GM12891 (cell line): ENCODE results near the gene NOTCH2.

Experiments used
- PAX5 ChIP-seq: IDR thresholded peaks from 2 replicates; pipeline ENCODE4 v1.6.1; 2011; ENCODE audit warnings: low read length, moderate library complexity, mild to moderate bottlenecking; ENCODE audit not compliant: insufficient read depth, severe bottlenecking
- POLR2A ChIP-seq: IDR thresholded peaks from 2 replicates; pipeline ENCODE4 v1.6.1; 2011; ENCODE audit warnings: low read depth, low read length, control low read depth
- POLR2AphosphoS5 ChIP-seq: IDR thresholded peaks from 2 replicates; pipeline ENCODE4 v1.6.1; 2011; ENCODE audit warnings: low read depth, low read length, control low read depth
- TAF1 ChIP-seq: IDR thresholded peaks from 2 replicates; pipeline ENCODE4 v1.6.1; 2011; ENCODE audit warnings: low read depth, low read length, control low read depth

- TF ChIP-seq POLR2AphosphoS5 (no peak), PAX5 (no peak), POLR2A (no peak), TAF1 (no peak)
These were observed 109.0 kb downstream of the NOTCH2 start for GRCh38 chr1:119960501-119960900.
